Osteocyte (in vitro differentiated cells): ENCODE results near the gene THTPA. TPM values are rescaled to one million over a fixed set of nuclear protein-coding genes. Genes with fewer than 3 reads are reported as not detected.
A peak's percentile ranks its signal among the peaks of the same experiment; 100 is the strongest.

ENCODE experiments used
- DNase-seq: peaks from one replicate; pipeline ENCODE4 v3.0.0; 2021; ENCODE audit warnings: mixed read lengths; ENCODE audit not compliant: unreplicated experiment; ENCODE audit errors: extremely low spot score
- H3K27ac Mint-ChIP-seq: one replicate; pipeline ENCODE4 v1.8.0; 2021; ENCODE audit warnings: mild to moderate bottlenecking, mixed read lengths; ENCODE audit not compliant: unreplicated experiment
- H3K27me3 Mint-ChIP-seq: one replicate; pipeline ENCODE4 v1.8.0; 2021; ENCODE audit warnings: mixed read lengths; ENCODE audit not compliant: unreplicated experiment
- H3K36me3 Mint-ChIP-seq: one replicate; pipeline ENCODE4 v1.8.0; 2021; ENCODE audit warnings: mixed read lengths; ENCODE audit not compliant: unreplicated experiment
- H3K4me1 Mint-ChIP-seq: one replicate; pipeline ENCODE4 v1.8.0; 2021; ENCODE audit warnings: mixed read lengths; ENCODE audit not compliant: unreplicated experiment
- H3K4me3 Mint-ChIP-seq: one replicate; pipeline ENCODE4 v1.8.0; 2021; ENCODE audit warnings: mild to moderate bottlenecking, moderate library complexity, mixed read lengths; ENCODE audit not compliant: unreplicated experiment
- H3K9me3 Mint-ChIP-seq: one replicate; pipeline ENCODE4 v1.8.0; 2021; ENCODE audit warnings: mixed read lengths; ENCODE audit not compliant: unreplicated experiment
- CTCF ChIP-seq: fragments of 200-600 bp; sonication (generic); IDR thresholded peaks from 2 replicates; pipeline ENCODE4 v1.5.0; 2021; ENCODE audit warnings: antibody characterized with exemption, mild to moderate bottlenecking, moderate library complexity
- total RNA-seq: library from RNA; stranded (reverse); gene quantifications from 2 replicates; pipeline ENCODE4 v1.2.1, GENCODE V29; 2021

THTPA gene
- total RNA-seq, 1 donor from 2014 or later = 25.7 TPM

DNA sequence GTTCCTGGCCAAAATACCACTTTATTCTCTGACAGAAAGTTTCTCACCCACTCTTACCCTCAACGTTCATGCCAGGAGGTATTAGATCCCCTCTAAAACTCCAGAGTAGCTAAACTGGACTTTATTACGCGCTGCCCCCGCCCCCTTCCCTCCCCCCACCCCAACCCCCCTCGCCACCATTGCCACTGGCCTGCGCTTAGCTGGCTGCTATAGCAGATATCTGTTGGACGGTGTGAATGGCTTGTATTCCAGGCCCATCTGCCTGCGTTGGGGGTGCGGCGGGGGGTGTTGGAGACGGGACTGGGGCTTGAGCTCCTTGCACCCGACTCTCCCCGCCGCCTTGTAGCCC is 564 bp upstream of the THTPA start:
- no peaks in the 10 kb centered on the region for H3K27me3 Mint-ChIP-seq
- no peaks in the 10 kb centered on the region for H3K9me3 Mint-ChIP-seq
- H3K4me1 Mint-ChIP-seq = peaks cover 27% of the 10 kb centered on the region
- DNase-seq = no peak
- peak overlapping the region; percentile 95 for H3K27ac Mint-ChIP-seq
- no peak for TF ChIP-seq CTCF
- peaks cover 4% of the 10 kb centered on the region for H3K36me3 Mint-ChIP-seq
- H3K4me3 Mint-ChIP-seq = peak overlapping the region; percentile 96

DNA sequence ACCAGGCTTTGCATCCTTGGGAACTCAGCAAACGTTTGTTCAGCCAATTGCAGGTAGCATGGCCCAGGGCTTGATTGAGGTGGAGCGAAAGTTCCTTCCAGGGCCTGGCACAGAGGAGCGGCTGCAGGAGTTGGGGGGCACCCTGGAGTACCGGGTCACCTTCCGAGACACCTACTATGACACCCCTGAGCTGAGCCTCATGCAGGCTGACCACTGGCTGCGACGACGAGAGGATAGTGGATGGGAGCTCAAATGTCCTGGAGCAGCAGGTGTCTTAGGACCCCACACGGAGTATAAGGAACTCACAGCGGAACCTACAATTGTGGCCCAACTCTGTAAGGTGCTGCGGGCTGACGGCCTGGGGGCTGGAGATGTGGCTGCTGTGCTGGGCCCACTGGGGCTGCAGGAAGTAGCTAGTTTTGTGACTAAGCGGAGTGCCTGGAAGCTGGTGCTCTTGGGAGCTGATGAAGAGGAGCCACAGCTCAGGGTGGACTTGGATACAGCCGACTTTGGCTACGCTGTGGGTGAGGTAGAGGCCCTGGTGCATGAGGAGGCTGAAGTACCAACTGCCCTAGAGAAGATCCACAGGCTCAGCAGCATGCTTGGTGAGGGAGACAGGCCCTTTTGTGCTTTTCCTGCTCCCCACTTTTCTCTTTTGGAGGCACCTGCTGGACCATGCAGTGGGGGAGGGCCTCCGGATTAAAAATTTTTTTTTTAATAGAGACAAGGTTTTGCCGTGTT is 799 bp downstream of the THTPA start:
- Mint-ChIP-seq H3K27me3 (no peaks in the 10 kb centered on the region), H3K9me3 (no peaks in the 10 kb centered on the region), H3K36me3 (peaks cover 4% of the 10 kb centered on the region), H3K27ac (peak overlapping the region; percentile 95), H3K4me3 (peak overlapping the region; percentile 96), H3K4me1 (peaks cover 25% of the 10 kb centered on the region)
- no peak for TF ChIP-seq CTCF
- DNase-seq = no peak

DNA sequence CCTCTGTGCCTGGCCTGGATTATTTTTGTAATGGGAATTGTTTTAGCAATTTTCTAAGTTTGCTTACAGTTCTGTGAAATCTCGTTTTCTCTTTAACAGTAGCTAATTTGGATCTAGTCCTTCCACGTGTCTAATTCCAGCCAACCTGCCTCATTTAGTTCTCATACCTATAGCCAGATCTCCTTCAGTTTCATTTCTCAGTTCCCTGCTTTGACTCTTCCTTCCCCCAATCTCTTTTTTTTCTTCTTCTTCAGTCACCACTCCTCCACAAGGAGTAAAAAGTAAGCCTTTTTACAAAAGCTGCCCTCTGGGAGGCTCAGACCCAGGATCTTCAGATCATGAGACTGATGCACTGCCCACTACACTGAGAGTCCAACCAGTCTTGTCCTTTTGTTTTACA is 1.4 kb downstream of the THTPA start:
- no peak for TF ChIP-seq CTCF
- Mint-ChIP-seq H3K4me1 (peaks cover 24% of the 10 kb centered on the region), H3K9me3 (no peaks in the 10 kb centered on the region), H3K4me3 (peak overlapping the region; percentile 72), H3K27me3 (no peaks in the 10 kb centered on the region), H3K36me3 (peaks cover 4% of the 10 kb centered on the region), H3K27ac (peak overlapping the region; percentile 54)
- no peak for DNase-seq

- TF ChIP-seq CTCF = no peak
- H3K4me3 Mint-ChIP-seq = peak overlapping the region; percentile 72
- H3K27ac Mint-ChIP-seq = no peak overlapping the region
- no peaks in the 10 kb centered on the region for H3K9me3 Mint-ChIP-seq
- no peaks in the 10 kb centered on the region for H3K27me3 Mint-ChIP-seq
- DNase-seq = no peak
- H3K36me3 Mint-ChIP-seq = peaks cover 4% of the 10 kb centered on the region
- peaks cover 24% of the 10 kb centered on the region for H3K4me1 Mint-ChIP-seq
Measured at GRCh38 chr14:23557946-23558345, 1.9 kb downstream of the THTPA start.

- Mint-ChIP-seq H3K4me1 (peaks cover 24% of the 10 kb centered on the region), H3K9me3 (no peaks in the 10 kb centered on the region), H3K27ac (no peak overlapping the region), H3K36me3 (peaks cover 4% of the 10 kb centered on the region), H3K4me3 (no peak overlapping the region), H3K27me3 (no peaks in the 10 kb centered on the region)
- no peak for DNase-seq
- no peak for TF ChIP-seq CTCF
Measured at GRCh38 chr14:23558346-23559009, 2.4 kb downstream of the THTPA start.
